OCI-LY7 (cell line): ENCODE data around the gene TNC. TPM values are rescaled to one million over a fixed set of nuclear protein-coding genes. Genes with fewer than 3 reads are reported as not detected.

Source experiments
- BruUV-seq: library from RNA; stranded (reverse); fragments of 400-500 nt; replicated peaks from 2 replicates; lab custom pipeline; 2021; lab: Mats Ljungman, UMichigan
- CTCF ChIA-PET: fragments of 300-600 bp; sonication (Branson Sonifier 250); formaldehyde crosslinking; loops from one replicate; lab custom pipeline; 2022; ENCODE audit warnings: antibody characterized with exemption; ENCODE audit not compliant: unreplicated experiment; lab: Charles Lee
- POLR2A ChIA-PET: fragments of 300-600 bp; sonication (Branson Sonifier 250); formaldehyde crosslinking; loops from one replicate; lab custom pipeline; 2022; ENCODE audit warnings: antibody characterized with exemption; lab: Charles Lee
- DNase-seq: peaks from one replicate; pipeline ENCODE4 v3.0.0-alpha.2; 2015; ENCODE audit warnings: low spot score
- H2AFZ ChIP-seq: fragments of 200-600 bp; sonication (generic), shearing (Covaris generic); 2 replicates; pipeline ENCODE4 v1.6.1; 2014; ENCODE audit warnings: mild to moderate bottlenecking, antibody characterized with exemption, low read length, moderate library complexity
- H3K27ac ChIP-seq: fragments of 200-600 bp; sonication (generic); 2 replicates; pipeline ENCODE4 v1.5.1; 2014; ENCODE audit warnings: mixed run types, low read depth, mild to moderate bottlenecking, moderate library complexity, low read length, inconsistent platforms; ENCODE audit not compliant: poor library complexity, severe bottlenecking
- H3K36me3 ChIP-seq: fragments of 200-600 bp; sonication (generic); 2 replicates; pipeline ENCODE4 v1.6.1; 2014; ENCODE audit warnings: mild to moderate bottlenecking, antibody characterized with exemption, low read length, moderate library complexity, mixed read lengths; ENCODE audit not compliant: insufficient read depth
- H3K4me1 ChIP-seq: fragments of 200-600 bp; sonication (generic); 2 replicates; pipeline ENCODE4 v1.5.1; 2014; ENCODE audit warnings: mild to moderate bottlenecking, low read length; ENCODE audit not compliant: insufficient read depth, poor library complexity, severe bottlenecking
- H3K4me2 ChIP-seq: fragments of 200-600 bp; sonication (generic); 2 replicates; pipeline ENCODE4 v1.6.1; 2014; ENCODE audit warnings: mild to moderate bottlenecking, low read length
- H3K4me3 ChIP-seq: fragments of 200-600 bp; sonication (generic); 2 replicates; pipeline ENCODE4 v1.5.1; 2014; ENCODE audit warnings: mild to moderate bottlenecking, low read depth, low read length; ENCODE audit not compliant: poor library complexity, severe bottlenecking
- H3K79me2 ChIP-seq: fragments of 200-600 bp; sonication (generic); 2 replicates; pipeline ENCODE4 v1.6.1; 2016; ENCODE audit warnings: low read depth, mild to moderate bottlenecking, low read length, moderate library complexity, mixed read lengths; ENCODE audit not compliant: insufficient read depth
- H3K9me2 ChIP-seq: fragments of 200-600 bp; sonication (generic); 2 replicates; pipeline ENCODE4 v1.6.1; 2016; ENCODE audit warnings: mild to moderate bottlenecking, low read length, mixed read lengths; ENCODE audit not compliant: insufficient read depth
- H3K9me3 ChIP-seq: fragments of 200-600 bp; sonication (generic); 2 replicates; pipeline ENCODE4 v1.6.1; 2014; ENCODE audit warnings: mild to moderate bottlenecking, mixed run types, low read length, mixed read lengths
- H4K20me1 ChIP-seq: fragments of 200-600 bp; sonication (generic); 2 replicates; pipeline ENCODE4 v1.6.1; 2014; ENCODE audit warnings: mild to moderate bottlenecking, antibody characterized with exemption, low read length, moderate library complexity, mixed read lengths; ENCODE audit not compliant: insufficient read depth
- EZH2phosphoT487 ChIP-seq: fragments of 200-600 bp; sonication (generic); IDR thresholded peaks from 2 replicates; pipeline ENCODE4 v1.6.1; 2018; ENCODE audit warnings: low read depth, borderline replicate concordance, mild to moderate bottlenecking, mixed run types, antibody characterized with exemption, low read length, moderate library complexity, mixed read lengths
- intact Hi-C: fragments of 100-400 bp; cut with micrococcal nuclease; formaldehyde crosslinking; loops from one replicate; pipeline ENCODE4 v1.10.0; 2022; ENCODE audit not compliant: unreplicated experiment
- total RNA-seq, 2 experiments: library from RNA; depleted of rRNA in 1 of 2; stranded (reverse); fragments of >200 nt in 1 of 2; shearing (Covaris generic) in 1 of 2; gene quantifications; 2 replicates each; pipeline ENCODE4 v1.2.3, GENCODE V29; 2014 to 2022
- TF ChIP-seq, protein P1 (sequence below): fragments of 200-600 bp; sonication (generic); conservative IDR thresholded peaks from 2 replicates; pipeline ENCODE4 v1.5.1; 2014; ENCODE audit warnings: mild to moderate bottlenecking, antibody characterized with exemption, low read length, moderate library complexity, mixed read lengths

Gene TNC
- total RNA-seq, 2 experiments from 2014 or later, result not detected

DNA sequence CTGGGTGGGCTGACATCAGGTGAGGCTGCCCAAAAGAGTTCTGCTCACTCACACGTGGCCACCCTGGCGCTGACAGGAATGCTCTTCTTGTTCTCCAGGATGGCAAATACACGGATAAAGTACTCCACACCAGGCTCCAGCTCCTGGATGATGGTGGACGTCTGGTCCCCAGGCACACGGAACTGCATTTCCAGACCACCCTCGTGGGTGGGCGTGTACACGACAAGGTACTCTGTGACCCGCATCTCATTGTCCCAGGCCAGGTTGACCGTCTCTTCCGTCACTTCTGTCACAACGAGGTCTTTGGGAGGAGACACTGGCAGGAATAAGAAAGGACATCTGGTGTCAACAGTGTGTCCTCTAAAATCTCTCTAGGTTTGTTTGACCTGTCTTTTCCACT lies 33.8 kb downstream of the TNC start:
- CTCF ChIA-PET, result no interaction called here
- Histone ChIP-seq H3K4me1 (no peaks in the 10 kb centered on the region), H3K9me2 (no peaks in the 10 kb centered on the region), H3K9me3 (no peaks in the 10 kb centered on the region), H3K27ac (no peak overlapping the region), H2AFZ (no peak overlapping the region), H4K20me1 (no peaks in the 10 kb centered on the region), H3K4me3 (no peak overlapping the region), H3K36me3 (no peaks in the 10 kb centered on the region), H3K4me2 (no peak overlapping the region), H3K79me2 (no peaks in the 10 kb centered on the region)
- no TSS peak for BruUV-seq
- DNase-seq, result no peak
- TF ChIP-seq, protein P1, sequence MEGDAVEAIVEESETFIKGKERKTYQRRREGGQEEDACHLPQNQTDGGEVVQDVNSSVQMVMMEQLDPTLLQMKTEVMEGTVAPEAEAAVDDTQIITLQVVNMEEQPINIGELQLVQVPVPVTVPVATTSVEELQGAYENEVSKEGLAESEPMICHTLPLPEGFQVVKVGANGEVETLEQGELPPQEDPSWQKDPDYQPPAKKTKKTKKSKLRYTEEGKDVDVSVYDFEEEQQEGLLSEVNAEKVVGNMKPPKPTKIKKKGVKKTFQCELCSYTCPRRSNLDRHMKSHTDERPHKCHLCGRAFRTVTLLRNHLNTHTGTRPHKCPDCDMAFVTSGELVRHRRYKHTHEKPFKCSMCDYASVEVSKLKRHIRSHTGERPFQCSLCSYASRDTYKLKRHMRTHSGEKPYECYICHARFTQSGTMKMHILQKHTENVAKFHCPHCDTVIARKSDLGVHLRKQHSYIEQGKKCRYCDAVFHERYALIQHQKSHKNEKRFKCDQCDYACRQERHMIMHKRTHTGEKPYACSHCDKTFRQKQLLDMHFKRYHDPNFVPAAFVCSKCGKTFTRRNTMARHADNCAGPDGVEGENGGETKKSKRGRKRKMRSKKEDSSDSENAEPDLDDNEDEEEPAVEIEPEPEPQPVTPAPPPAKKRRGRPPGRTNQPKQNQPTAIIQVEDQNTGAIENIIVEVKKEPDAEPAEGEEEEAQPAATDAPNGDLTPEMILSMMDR, result no peak
- TF ChIP-seq EZH2phosphoT487, result no peak
- POLR2A ChIA-PET, result no interaction called here
- intact Hi-C loops, result no loop called here

DNA sequence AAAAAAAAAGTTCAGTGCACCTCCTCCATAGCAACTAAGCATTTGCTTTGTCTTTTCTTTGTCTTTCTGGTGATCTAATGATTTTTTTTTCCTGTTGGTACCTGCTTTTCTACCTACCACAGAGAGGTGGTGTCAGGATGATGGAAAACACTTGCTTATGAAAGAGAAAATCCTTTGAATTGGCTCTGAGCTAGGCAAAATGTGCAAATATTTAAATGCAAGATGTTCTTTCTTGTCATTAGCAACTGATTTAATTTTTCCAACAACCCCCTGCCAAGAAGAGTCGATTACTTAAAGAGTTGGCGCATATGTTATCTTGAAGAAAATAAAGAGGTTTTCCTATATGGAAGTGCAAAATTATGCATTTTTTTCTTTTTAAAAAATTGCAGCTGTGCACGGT lies 37.7 kb downstream of the TNC start:
- Histone ChIP-seq H3K4me3 (no peak overlapping the region), H2AFZ (no peak overlapping the region), H4K20me1 (no peaks in the 10 kb centered on the region), H3K9me2 (no peaks in the 10 kb centered on the region), H3K4me2 (no peak overlapping the region), H3K9me3 (no peaks in the 10 kb centered on the region), H3K79me2 (no peaks in the 10 kb centered on the region), H3K27ac (no peak overlapping the region), H3K36me3 (no peaks in the 10 kb centered on the region), H3K4me1 (no peaks in the 10 kb centered on the region)
- TF ChIP-seq EZH2phosphoT487, result no peak
- TF ChIP-seq, protein P1, result no peak
- intact Hi-C loops, result no loop called here
- POLR2A ChIA-PET, result no interaction called here
- no TSS peak for BruUV-seq
- CTCF ChIA-PET, result no interaction called here
- DNase-seq, result no peak

DNA sequence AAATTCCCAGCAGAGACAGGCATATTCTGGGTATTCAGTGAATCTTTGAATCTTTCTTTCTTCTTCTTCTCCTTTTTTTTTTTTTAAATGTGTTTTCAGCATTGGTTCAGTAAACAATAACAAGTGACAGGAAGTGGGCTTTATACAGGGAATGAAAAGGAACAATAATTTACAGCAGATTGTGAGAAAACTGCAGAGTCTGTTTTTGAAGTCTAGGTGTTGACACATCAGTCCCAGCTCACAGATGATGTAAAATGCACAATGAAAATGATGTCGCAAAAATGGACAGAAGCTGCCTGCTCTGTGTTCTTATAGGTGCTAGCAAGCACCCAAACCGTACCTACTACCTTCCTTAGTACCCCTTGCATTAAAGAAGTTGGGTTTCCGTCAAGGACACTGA lies 38.8 kb downstream of the TNC start:
- TF ChIP-seq EZH2phosphoT487, result no peak
- TF ChIP-seq, protein P1, result no peak
- intact Hi-C loops, result no loop called here
- Histone ChIP-seq H3K27ac (no peak overlapping the region), H3K9me2 (no peaks in the 10 kb centered on the region), H4K20me1 (no peaks in the 10 kb centered on the region), H3K36me3 (no peaks in the 10 kb centered on the region), H3K4me1 (no peaks in the 10 kb centered on the region), H2AFZ (no peak overlapping the region), H3K4me2 (no peak overlapping the region), H3K79me2 (no peaks in the 10 kb centered on the region), H3K9me3 (no peaks in the 10 kb centered on the region), H3K4me3 (no peak overlapping the region)
- CTCF ChIA-PET, result no interaction called here
- no peak for DNase-seq
- BruUV-seq, result no TSS peak
- POLR2A ChIA-PET, result interaction anchor here (0.6 to 0.7 kb wide), 2 partner anchors 341 to 1842 kb away, joined by 3 to 4 read pairs; no protein-coding TSS in a partner anchor
